GM21423 (cell line): Measurements from ENCODE around the gene AMOTL2.

ENCODE experiments used
- ATAC-seq: cut with Tn5 transposase; IDR thresholded peaks from one replicate; pipeline ENCODE4 v1.9.1; 2021; ENCODE audit warnings: mild to moderate bottlenecking, moderate library complexity; ENCODE audit not compliant: unreplicated experiment

AMOTL2 gene

DNA sequence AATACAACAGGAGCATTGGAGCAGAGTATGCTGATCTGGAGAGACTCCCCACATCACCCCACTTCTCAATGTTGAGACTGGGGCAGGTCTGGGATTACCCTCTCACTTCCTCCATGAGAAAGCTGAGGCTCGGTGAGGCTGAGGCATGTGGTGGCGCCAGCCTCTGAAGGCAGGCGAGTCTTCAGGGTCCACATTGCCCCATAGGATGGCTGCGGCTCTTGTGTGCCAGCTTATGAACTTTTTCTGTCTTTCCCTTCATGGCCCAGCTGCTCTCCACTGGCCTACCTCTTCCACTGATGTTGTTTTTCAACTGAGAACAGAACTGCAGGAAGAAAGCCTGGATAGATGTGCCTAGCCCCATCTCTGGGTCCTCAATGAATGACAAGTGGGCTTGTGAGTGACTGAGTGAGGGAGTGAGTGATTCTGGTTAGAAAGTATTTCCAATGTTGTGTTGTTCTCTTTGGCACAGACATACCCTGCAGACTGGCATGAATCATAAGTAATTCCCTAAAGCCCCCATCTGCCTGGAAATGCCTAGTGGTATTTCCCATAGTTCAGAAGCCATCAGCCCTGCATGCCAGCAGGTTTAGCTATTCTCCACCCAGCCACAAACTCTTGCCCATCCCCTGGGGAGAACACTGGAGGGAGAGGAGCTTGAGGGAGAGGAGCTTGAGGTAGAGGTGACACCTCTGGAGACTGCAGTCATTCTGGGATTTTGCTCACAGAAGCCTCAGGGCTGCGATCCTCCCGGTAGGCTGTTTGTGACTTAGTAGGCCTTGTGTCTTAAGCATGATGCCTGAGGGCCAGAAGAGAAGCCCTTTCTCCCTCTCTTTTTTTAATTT is 56.9 kb downstream of the AMOTL2 start:
- ATAC-seq: no peak

DNA sequence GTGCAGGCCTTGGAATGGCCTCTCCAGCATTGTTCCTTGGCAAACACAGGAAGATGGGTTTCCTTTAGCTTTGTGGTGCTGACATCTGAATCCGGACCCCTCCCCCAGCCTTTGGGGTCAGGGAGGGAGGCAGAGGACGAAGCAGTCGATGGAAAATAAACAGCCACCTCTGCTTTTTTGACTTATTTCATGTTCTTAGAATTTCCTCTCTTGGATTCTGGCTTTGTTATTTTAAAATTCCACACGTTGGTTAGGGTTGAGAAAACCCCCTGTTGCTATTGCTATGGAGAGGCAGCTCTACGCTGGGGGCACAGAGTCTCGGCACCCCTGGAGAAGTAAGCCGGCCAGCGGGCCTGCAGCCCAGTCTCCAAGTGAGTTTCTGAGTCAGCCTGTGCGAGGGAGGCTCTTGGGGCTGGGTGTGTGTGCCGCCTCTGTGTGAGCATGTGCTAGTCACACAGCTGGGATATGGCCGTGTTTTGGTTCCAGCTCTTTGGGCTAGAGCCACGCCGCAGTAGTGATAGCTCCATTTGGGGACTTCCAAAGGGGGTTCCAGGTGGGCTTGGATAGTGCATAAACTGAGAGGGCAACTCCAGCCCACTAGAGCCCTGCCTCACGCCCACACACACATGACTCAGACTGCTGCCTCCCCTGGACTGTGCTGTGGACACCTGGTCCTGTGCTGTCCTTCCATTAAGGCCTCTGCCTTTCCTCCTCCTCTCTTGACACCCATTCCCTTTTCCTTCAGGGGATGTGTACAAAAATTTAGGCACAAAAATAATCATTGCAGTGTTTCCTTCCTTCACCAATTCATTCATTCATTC is 58.8 kb downstream of the AMOTL2 start:
- ATAC-seq: no peak

DNA sequence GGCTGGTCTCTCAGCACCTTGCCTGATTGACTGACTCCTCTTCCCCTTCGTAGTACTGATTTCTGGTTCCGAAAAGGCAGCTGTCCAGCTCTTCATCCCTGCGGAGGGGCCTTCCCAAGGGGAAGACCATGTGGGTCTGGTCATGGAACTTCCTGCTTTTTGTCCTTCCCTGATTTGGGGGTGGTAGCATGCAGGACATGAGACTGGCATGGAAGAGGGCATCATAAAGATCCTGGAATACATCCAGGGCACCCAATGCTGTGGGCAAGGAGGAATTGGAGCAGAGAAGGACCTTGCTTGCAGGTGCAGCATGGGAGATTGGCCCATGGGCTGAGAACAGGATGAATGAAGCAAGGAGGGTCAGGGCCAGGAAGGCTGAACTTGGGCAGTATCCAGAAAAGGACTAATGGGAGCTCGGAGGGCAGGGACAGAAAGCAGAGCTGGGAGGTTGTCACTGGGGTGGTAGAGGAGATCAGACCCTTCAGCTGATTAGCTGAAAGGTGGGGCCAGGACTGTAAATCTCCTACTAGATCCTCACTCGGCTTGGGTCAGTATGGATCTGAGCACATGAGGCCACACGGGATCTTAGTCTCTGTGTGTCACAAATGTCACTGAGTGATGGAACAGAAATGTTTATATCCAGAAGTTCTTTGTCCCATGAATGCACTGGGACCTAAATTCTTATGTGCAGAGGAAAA is 59.5 kb downstream of the AMOTL2 start:
- no peak for ATAC-seq

DNA sequence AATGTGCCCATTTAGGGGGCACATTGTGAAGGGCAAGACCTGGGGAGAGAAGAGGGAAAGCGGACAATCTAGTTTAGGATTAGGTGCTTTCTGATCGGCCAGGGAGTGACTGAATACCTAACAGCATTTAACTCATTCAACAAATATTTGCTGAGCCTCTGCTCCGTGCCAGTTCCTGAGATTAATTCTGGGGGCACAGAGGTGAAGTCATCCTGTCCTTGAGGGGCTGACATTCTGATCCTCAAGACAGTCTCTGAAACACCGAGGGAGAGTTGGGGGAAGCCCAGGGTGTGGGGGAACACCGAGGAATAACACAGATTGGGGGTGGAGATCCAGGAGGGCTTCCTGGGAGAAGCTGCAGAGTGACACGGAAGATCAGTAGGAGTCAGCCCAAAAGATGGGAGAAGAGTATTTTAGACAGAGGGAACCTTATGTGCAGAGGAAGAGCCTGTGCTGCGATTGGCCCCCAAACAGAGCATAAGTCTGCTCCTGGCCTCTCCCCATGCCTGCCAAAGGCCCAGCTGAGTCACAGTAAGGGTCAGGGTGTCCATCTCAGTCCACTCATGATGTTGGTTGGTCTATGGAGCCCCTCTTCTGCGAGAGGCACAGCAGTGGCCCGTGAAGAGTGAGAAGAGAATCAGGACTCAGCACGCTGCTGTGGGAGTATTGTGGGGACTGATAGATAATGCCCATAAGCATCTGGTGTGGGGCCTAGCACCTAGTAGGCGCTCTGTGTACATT is 60.2 kb downstream of the AMOTL2 start:
- no peak for ATAC-seq

DNA sequence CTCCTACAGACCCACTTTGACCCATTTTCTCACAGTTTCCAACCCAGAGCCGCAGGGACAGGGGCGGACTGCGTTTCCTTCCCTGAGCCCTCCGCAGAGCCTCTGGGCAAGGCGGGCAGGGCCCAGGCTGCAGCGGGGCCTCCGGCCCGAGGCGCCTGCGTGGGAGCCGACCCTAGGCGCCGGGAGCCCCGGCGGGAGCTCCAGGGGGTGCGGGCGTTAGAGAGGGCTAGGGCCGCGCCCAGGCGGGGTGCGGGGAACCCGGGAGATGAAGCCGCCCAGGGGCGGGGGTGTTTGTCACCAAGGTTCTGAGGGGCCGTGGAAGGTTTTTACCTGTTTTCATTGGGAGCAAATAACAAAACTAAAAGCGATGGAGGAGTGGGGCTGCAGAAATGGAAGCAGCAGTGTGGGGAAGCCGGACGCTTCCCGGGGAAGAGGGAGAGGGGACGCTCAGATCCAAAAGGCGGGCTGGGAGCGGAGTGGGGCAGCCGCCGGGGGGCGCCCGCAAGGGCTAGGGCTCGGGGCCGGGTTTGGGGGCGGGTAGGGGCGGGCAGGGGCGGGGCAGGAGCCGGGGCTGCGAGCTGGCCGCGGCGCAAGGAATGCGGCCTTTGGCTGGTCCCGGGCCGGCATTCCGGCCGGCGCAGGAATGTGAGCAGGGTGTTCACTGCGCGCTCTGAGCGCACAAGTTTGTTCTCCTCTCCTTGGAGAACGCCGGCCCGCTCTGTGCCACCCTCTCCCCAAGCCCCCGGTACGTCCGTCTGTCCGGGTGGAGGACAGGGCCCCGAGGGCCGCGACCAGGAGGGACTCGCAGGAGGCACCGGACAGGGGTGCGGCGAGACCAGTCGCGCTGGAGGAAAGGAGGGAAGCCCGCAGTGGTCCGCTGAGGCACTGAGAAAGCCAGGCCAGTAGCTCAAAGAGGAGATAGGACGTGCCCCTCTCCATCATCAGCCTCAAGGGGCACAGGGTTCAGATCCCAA is 61.1 kb downstream of the AMOTL2 start:
- ATAC-seq: no peak

DNA sequence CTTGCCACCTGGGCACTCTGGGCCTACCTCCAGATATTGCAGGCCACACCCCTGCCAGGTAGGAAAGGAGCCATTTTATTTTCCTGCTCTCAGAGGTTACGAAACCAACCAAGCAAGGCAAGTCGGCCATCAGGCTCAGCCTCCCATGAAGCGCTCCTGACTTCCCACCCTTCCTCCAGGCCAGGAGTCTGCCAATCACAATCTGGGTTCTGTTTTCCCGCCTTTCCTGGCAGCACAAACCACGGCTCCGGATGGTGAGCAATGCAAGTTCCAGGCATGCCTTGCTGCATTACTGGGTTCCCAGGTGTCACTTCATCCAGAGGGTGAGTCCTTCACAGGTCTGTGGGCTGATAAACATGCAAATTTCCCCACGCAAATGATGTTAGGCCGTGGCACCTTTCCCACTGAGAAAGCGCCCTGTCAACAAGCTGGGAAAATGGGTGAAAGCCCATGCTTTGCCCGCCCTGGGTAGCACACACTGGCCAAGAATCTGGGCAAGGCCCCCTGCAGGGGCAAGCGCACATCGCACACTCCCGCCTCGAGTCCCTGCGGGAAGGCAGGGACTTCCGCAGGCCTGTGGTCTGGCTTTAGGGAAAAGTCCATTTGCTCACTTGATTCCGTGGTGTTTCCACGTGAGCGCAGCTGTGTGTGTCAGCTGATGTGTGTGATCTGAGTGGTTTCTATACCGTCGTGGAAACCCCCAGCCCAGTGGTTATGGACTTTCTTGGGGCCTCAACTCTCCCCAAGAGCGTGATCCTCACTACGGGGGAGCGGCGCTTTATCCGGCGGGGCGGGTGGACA is 62.0 kb downstream of the AMOTL2 start:
- ATAC-seq: no peak

DNA sequence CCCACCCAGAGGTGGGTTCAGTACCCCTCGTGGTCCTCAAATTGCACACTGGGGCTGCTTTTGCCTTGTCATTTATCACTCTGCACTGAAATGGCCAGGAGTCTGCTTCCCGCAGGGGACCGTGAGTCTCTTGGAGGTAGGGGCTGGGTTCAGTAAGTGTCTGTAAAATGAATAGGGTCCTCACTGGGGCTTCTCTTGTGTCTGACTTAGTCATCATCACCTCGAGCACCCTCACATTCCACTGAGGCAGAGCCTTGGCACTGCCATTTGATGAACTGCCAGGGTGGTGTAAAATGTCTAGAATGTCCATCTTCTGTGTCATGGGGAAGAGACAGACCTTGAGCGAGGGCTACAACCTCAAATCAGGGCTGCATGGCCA is 62.6 kb downstream of the AMOTL2 start:
- no peak for ATAC-seq

DNA sequence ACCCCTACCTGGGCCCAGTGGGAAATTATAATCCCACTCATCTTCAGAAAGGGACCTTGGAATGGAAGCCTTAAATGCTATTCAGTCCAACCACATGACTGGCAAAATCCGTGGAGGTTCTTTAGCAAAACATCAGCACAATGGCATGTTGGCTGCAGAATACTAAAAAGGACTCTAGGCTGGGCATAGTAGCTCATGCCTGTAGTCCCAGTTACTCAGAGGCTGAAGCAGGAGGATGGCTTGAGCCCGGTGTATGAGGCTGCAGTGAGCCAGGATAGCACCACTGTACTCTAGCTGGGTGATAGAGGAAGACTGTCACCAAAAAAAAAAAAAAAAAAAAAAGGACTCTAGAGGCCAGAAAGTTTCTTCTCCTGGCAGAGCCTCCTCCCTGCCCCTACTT is 63.0 kb downstream of the AMOTL2 start:
- ATAC-seq: no peak

DNA sequence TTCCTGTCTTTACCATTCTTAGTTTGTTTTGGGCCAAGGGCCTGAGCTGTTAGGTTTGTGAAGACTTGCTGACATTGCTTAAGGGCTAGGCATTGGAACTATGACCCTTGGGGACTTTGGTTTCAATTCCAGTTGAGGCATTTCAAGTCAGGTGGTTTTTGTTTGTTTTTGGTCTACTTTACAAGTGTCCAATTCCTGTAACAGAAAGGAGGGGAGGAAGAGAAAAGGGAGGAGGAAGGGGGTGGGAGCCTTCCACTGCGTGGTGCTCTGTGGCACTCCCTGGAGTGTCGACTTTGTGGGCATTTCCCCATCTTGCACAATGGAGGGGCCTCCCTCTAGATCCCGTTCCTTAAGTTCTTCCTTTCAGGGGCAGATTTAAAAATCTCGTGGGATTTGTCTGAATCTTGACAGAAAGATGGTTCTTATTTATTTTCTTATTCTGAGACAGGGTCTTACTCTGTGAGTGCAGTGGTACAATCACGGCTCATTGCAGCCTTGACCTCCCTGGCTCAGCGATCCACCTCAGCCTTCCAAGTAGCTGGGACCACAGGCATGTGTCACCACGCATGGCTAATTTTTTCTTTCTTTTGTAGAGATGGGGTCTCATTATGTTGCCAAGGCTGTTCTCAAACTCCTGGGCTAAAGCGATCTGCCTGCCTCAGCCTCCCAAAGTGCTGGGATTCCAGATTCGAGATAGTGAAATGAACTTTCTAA is 64.1 kb downstream of the AMOTL2 start:
- no peak for ATAC-seq

DNA sequence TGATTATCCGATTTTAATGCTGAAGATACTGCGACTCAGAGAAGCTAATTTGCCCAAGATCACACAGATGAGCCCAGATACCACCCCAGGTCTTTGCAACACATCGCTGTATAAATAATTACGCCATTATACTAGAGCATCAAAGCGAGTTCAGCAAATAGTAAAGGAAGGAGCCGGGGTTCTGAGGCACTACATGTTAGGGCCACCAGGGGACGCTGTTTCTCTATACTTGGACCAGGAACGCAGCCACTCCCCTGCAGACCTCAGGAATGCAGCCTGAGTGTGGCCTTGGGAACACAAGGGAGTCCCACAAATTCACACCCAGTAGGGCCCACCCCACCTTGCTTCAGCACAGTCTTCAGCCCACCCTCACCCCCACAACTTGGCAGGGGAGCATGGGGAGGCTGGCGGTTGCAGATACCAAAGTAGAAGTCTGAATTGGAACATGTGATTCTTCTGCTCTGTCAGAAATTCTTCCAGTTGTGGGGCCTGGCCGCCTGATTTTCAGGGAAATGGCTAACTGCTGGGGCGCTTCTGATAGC is 65.8 kb downstream of the AMOTL2 start:
- peak; percentile 71 for ATAC-seq

DNA sequence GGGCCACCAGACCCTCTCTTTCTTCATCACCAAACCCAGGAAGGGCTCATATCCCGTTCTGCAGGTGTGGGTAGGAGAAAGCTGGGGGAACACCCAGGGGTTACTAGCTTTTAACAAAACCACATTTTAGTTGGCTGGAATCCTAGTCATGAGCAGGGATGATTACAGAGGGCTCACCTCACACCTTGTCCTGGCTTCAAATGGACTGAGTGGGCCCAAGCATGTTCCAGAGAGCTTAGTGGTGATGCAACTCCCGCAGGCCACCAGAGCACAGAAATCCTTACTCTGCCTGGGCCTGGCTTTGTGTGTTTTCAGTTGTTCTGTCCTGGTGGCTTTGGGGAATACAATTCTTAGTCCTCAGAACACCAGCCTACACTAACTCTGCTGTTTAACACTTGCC is 66.8 kb downstream of the AMOTL2 start:
- no peak for ATAC-seq

DNA sequence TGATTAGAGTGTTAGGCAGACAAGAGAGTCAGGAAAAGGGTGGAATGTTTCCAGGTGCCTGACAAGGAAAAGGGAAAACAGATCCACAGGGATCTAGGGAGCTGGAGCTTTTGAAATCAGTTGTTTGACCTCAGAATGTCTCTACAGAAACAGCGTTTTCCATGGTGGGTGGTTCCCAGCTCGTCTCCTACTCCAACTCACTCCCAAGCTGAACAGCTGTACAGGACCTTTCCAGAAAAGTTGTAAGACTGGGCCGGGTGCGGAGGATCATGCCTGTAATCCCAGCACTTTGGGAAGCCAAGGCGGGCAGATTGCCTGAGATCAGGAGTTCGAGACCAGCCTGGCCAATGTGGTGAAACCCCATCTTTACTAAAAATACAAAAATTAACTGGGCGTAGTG is 67.9 kb downstream of the AMOTL2 start:
- ATAC-seq: no peak
